WI38 (cell line): ENCODE data around the gene TCERG1L.

ENCODE experiments used
- H3K4me3 ChIP-seq: 2 replicates; pipeline ENCODE4 v1.5.1; 2011; ENCODE audit warnings: low read depth, mild to moderate bottlenecking, control low read depth, low read length
- TF ChIP-seq, protein P1 (sequence below): IDR thresholded peaks from 2 replicates; pipeline ENCODE4 v1.5.1; 2012; ENCODE audit warnings: low read depth, mild to moderate bottlenecking, control low read depth, low read length

Gene TCERG1L

DNA sequence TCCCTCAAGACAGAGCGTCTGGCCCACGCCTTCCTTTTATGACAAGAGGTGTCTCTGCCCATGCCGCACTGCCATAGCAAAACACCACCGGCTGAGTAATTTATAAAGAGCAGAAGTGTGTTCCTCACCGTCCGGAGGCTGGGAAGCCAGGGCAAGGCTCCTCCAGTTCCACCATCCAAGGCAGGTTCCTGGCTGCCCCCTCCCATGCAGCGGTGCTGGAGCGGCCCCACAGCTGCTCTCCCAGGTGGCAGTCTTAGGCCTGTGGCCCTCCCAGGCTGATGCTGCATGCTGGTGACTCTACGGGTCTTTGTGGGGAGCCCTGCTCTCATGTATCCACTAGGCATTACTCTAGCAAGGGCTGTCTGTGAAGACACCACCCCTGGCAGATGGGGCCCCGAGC is 113.1 kb downstream of the TCERG1L start:
- no peak overlapping the region for H3K4me3 ChIP-seq
- TF ChIP-seq, protein P1, sequence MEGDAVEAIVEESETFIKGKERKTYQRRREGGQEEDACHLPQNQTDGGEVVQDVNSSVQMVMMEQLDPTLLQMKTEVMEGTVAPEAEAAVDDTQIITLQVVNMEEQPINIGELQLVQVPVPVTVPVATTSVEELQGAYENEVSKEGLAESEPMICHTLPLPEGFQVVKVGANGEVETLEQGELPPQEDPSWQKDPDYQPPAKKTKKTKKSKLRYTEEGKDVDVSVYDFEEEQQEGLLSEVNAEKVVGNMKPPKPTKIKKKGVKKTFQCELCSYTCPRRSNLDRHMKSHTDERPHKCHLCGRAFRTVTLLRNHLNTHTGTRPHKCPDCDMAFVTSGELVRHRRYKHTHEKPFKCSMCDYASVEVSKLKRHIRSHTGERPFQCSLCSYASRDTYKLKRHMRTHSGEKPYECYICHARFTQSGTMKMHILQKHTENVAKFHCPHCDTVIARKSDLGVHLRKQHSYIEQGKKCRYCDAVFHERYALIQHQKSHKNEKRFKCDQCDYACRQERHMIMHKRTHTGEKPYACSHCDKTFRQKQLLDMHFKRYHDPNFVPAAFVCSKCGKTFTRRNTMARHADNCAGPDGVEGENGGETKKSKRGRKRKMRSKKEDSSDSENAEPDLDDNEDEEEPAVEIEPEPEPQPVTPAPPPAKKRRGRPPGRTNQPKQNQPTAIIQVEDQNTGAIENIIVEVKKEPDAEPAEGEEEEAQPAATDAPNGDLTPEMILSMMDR, result no peak

DNA sequence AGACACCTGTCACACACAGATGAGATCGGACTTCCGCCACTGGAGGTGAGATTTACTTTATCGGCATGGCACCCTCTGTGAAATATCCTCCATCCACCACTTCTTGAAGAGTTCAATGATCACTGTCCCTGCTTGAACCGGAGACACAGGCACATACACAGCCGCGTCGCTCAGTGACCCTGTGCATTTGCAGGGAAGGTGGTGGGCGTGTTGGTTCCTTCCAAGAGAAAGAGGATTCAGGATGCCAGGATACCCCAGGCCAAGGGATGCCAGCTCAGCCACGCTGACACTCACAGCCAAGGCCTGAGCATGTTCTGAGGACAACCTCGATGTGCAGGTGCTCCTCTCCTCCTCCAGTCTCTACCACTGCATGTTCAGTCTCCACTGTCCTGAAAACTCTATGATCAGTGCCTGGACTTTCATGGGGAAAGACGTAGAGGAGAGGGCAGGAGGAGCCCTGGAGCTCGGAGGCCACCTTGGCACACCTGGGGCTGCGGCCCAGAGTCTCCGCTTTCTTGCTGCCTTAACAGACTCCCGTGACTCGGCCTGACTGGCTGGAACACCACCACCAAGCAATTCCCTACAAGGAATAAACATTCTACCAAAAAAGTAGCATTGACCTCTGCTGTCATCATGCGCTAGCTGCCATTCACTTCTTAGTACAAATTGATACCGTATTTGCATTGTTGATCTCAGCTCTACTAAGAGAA is 115.2 kb downstream of the TCERG1L start:
- TF ChIP-seq, protein P1, result no peak
- H3K4me3 ChIP-seq, result no peak overlapping the region

DNA sequence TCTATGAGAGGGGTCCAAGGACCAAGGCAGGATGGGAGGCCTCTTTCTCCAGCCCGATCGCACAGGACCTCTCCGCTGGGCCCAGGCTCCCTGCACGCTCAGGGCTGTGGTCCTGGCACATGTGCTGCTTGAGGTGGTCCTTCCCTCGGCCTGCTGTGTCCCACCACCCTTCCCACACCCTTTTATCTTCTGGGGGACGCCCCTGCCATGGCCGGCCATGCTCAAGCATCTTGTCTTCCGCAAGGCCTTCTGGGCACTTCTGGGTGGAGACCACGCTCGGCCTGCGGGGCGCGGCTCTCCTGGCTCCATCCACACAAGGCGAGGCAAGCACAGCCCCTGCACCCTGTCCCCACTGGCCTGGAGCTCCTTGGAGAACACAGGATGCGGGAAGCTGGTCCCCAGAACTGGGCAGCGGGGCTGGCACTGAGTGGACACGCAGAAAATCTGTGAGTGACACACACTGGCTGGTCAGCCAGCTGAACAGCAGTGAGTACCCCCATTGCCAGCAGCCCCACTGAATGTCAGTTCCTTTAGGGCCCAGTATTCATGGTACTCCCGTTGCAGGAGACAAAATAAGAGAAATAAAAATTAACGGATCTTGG is 115.9 kb downstream of the TCERG1L start:
- H3K4me3 ChIP-seq, result no peak overlapping the region
- TF ChIP-seq, protein P1, result no peak

DNA sequence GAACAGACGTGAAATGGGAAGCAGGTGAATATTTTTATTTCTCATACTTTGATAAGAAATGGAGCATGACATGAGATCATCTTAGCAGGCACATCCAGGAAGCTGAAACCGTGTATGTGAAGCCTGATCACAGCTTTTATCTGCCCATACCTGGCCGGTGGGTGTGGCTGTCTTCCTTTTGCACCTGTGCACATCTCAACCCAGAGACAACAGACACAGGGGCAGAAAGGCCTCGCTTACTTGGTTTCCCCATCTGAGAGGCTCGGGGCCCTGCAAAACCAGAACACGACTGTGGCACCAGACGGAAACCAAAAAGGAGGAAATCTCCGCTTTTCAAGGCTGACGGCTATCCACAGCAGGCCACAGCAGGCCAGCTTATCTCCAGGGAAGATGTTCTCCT is 116.4 kb downstream of the TCERG1L start:
- TF ChIP-seq, protein P1, result no peak
- H3K4me3 ChIP-seq, result no peak overlapping the region

DNA sequence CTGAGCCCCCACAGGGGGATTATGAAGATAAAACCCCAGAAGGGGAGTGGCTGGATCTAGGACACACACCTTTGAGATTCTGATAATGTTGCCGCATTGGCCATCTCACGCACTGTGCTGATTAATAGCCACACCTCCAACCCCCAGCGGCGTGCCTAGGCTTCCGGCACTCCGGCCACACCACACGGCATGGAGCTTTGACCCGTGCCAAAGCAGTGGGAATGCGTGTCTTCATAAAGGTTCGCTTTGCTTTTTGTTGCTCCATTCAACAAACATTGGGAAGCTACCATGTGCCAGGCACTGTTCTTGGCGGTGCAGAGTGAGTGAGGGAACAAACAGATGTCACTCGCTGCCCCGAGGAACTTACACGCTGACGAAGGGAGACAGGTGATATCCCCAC is 117.6 kb downstream of the TCERG1L start:
- no peak overlapping the region for H3K4me3 ChIP-seq
- TF ChIP-seq, protein P1, result no peak

DNA sequence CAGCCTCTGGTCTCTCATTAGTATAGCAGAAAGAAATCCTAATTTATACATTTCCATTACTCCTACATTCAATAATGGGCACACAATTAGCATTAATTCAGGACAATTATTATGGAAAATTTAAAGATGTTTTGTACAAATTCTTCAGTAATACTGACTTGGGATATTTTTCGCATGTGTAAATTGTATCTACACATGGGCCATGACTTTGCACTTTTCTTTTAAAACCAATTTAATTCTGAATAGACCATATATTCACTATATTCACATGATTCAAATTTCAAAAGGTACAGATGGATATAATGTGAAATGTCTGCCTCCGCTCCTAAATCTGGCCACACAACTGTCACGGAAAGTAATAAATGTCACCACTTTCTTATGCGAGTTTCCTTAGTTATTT is 123.0 kb downstream of the TCERG1L start:
- TF ChIP-seq, protein P1, result no peak
- H3K4me3 ChIP-seq, result no peak overlapping the region

DNA sequence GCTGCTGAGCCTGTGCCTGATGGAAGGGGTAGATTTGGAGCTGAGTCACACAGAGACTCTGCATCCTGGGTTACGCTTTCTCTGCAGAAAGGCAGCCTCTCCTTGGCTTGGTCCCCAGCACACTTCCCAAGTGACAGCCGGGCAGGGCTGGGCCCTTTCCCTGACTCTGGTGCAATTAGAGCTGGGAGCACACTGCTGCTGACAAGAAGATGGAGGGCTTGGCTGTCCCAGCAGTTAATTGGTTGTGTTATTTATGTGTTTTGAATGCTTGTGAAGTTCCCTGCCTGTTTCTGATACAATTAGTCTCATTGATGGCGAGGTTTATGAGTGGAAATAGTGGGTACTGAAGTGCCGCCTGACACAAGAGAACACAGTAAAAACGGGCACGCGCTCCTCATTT is 123.6 kb downstream of the TCERG1L start:
- TF ChIP-seq, protein P1, result no peak
- no peak overlapping the region for H3K4me3 ChIP-seq
